A549 (cell line): ENCODE results near the gene TMEM121B.

Source experiments
- JUN ChIP-seq, 2 experiments: fragments of >200 bp; sonication (Bioruptor Twin); formaldehyde crosslinking; IDR thresholded peaks; 2 replicates in 1 of 2; 3 replicates in 1 of 2; pipeline ENCODE4 v1.6.1; 2016 to 2017
- NPAS2 ChIP-seq: fragments of 250-450 bp; sonication (Bioruptor Pico); IDR thresholded peaks from 2 replicates; pipeline ENCODE4 v1.8.0; 2022; ENCODE audit warnings: mild to moderate bottlenecking, moderate library complexity, borderline replicate concordance
- NR3C1 ChIP-seq: fragments of >200 bp; sonication (Bioruptor Twin); formaldehyde crosslinking; IDR thresholded peaks from 3 replicates; pipeline ENCODE4 v1.6.1; 2017
- RFX5 ChIP-seq: fragments of 450-650 bp; IDR thresholded peaks from 2 replicates; pipeline ENCODE4 v1.7.1; 2014; ENCODE audit warnings: antibody characterized with exemption, mild to moderate bottlenecking, moderate library complexity
- ZFP36 ChIP-seq: fragments of 450-650 bp; IDR thresholded peaks from 2 replicates; pipeline ENCODE4 v1.6.1; 2014; ENCODE audit warnings: borderline replicate concordance; ENCODE audit not compliant: partially characterized antibody
- TF ChIP-seq, protein P1 (sequence below): fragments of >200 bp; sonication (Bioruptor Twin); formaldehyde crosslinking; IDR thresholded peaks from 3 replicates; pipeline ENCODE4 v1.5.1; 2016
- TF ChIP-seq, protein P2 (sequence below): IDR thresholded peaks from 2 replicates; pipeline ENCODE4 v1.6.1; 2012

DNA sequence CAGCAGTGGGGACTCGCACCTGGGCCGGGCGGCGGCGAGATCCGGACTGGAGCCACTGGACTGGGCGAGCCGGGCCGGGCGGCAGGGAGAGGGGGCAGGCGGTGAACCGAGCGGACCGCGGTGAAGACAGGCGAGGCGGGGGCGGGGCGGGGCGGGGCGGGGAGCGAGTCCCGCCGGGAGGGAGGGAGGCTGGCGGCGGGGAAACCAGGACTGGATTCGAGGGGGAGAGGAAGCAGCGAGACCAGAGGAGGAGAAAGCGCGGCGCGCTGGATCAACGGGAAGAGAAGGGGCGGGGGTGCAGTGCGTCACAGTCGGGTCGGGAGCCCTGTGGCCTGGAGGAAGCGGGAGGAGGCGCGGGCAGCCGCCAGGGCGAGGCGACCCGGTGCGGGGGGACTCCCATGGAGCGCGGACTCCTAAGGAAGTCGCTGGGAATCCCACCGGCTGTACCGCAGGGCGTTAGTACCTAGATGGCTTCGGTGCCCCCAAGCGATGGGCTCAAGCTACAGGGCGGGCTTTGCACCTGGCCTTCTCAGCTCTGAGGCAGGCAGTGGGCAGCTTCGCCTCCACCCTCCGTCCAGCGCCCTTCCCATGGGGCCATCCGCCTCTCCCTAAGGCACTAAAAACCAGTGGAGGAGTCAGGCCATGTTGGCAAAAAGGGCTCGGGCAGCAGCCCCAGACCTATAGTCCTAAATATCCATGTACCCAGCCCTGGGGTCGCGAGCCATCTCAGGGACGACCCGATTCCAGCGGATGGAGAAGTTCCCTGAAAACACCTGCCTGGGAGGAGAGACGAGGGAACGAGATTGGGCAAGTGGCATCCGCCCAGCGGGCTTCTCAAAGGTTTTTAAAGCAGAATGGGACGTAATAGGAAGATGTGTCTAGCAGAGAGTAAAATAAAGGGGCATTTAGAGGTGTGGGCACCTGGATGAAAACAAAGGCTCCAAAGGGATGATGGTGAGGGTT is at the start of gene TMEM121B:
- TF ChIP-seq JUN (IDR thresholded peaks at IDR 0.05) (no peak), ZFP36 (no peak), NR3C1 (no peak), NPAS2 (CRISPR knock-in tag) (no peak), RFX5 (no peak)
- TF ChIP-seq, protein P1, sequence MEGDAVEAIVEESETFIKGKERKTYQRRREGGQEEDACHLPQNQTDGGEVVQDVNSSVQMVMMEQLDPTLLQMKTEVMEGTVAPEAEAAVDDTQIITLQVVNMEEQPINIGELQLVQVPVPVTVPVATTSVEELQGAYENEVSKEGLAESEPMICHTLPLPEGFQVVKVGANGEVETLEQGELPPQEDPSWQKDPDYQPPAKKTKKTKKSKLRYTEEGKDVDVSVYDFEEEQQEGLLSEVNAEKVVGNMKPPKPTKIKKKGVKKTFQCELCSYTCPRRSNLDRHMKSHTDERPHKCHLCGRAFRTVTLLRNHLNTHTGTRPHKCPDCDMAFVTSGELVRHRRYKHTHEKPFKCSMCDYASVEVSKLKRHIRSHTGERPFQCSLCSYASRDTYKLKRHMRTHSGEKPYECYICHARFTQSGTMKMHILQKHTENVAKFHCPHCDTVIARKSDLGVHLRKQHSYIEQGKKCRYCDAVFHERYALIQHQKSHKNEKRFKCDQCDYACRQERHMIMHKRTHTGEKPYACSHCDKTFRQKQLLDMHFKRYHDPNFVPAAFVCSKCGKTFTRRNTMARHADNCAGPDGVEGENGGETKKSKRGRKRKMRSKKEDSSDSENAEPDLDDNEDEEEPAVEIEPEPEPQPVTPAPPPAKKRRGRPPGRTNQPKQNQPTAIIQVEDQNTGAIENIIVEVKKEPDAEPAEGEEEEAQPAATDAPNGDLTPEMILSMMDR = no peak
- TF ChIP-seq, protein P2, sequence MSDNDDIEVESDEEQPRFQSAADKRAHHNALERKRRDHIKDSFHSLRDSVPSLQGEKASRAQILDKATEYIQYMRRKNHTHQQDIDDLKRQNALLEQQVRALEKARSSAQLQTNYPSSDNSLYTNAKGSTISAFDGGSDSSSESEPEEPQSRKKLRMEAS = no peak
